Caco-2 (cell line): ENCODE measurements around the gene MYL7. TPM values are rescaled to one million over a fixed set of nuclear protein-coding genes. Genes with fewer than 3 reads are reported as not detected.

Experiments used
- BruUV-seq: library from RNA; stranded (reverse); fragments of 400-500 nt; replicated peaks from 2 replicates; lab custom pipeline; 2021; lab: Mats Ljungman, UMichigan
- CTCF ChIA-PET: fragments of 300-600 bp; sonication (Branson Sonifier 250); formaldehyde crosslinking; loops from one replicate; lab custom pipeline; 2022; ENCODE audit warnings: antibody characterized with exemption; lab: Charles Lee
- POLR2A ChIA-PET: fragments of 300-600 bp; sonication (Branson Sonifier 250); formaldehyde crosslinking; loops from one replicate; lab custom pipeline; 2022; ENCODE audit warnings: antibody characterized with exemption; lab: Charles Lee
- DNase-seq, 2 experiments: peaks; one replicate each; pipeline versions ENCODE4 v3.0.0 to v3.0.0-alpha.2; 2020 to 2022
- H3K27me3 ChIP-seq: replicated peaks from 2 replicates; pipeline ENCODE4 v1.6.0; 2011; ENCODE audit warnings: low read length; ENCODE audit not compliant: control insufficient read depth, insufficient read depth
- H3K36me3 ChIP-seq: 2 replicates; pipeline ENCODE4 v1.5.1; 2011; ENCODE audit warnings: low read length; ENCODE audit not compliant: control insufficient read depth, insufficient read depth
- H3K4me1 ChIP-seq: fragments of 250-450 bp; sonication (Bioruptor Pico); 2 replicates; pipeline ENCODE4 v1.5.1; 2020; ENCODE audit warnings: mild to moderate bottlenecking
- H3K4me3 ChIP-seq: 2 replicates; pipeline ENCODE4 v1.5.1; 2011; ENCODE audit warnings: low read depth, mild to moderate bottlenecking, control low read depth, low read length
- H3K9me3 ChIP-seq: fragments of 250-450 bp; sonication (Bioruptor Pico); 2 replicates; pipeline ENCODE4 v1.5.1; 2020; ENCODE audit warnings: mild to moderate bottlenecking, moderate library complexity
- H3K27ac Mint-ChIP-seq: one replicate; pipeline ENCODE4 v1.8.0; 2022; ENCODE audit warnings: mixed read lengths; ENCODE audit not compliant: unreplicated experiment
- H3K27me3 Mint-ChIP-seq: one replicate; pipeline ENCODE4 v1.8.0; 2022; ENCODE audit warnings: mixed read lengths; ENCODE audit not compliant: insufficient read depth, unreplicated experiment
- H3K36me3 Mint-ChIP-seq: one replicate; pipeline ENCODE4 v1.8.0; 2022; ENCODE audit warnings: mild to moderate bottlenecking, mixed read lengths; ENCODE audit not compliant: insufficient read depth, unreplicated experiment
- H3K4me1 Mint-ChIP-seq: one replicate; pipeline ENCODE4 v1.8.0; 2022; ENCODE audit warnings: low read depth, mixed read lengths; ENCODE audit not compliant: unreplicated experiment
- H3K4me3 Mint-ChIP-seq: one replicate; pipeline ENCODE4 v1.8.0; 2022; ENCODE audit warnings: mild to moderate bottlenecking, moderate library complexity, mixed read lengths; ENCODE audit not compliant: unreplicated experiment
- H3K9me3 Mint-ChIP-seq: one replicate; pipeline ENCODE4 v1.8.0; 2022; ENCODE audit warnings: mixed read lengths; ENCODE audit not compliant: unreplicated experiment
- intact Hi-C: fragments of 100-400 bp; cut with micrococcal nuclease; formaldehyde crosslinking; loops from one replicate; pipeline ENCODE4 v1.10.0; 2022; ENCODE audit not compliant: unreplicated experiment
- total RNA-seq: library from RNA; stranded (reverse); gene quantifications from 2 replicates; pipeline ENCODE4 v1.2.3, GENCODE V29; 2022
- TF ChIP-seq, protein P1 (sequence below), 2 experiments: fragments of 200-600 bp in 1 of 2; IDR thresholded peaks; 1 replicate in 1 of 2; 2 replicates in 1 of 2; pipeline versions ENCODE4 v1.5.1 to v1.8.0; 2011 to 2022; ENCODE audit warnings: antibody characterized with exemption in 1 of 2, control low read depth in 1 of 2, inconsistent platforms in 1 of 2, low read depth in 1 of 2, low read length in 1 of 2, mild to moderate bottlenecking in 1 of 2, moderate library complexity in 1 of 2; ENCODE audit not compliant: insufficient read depth in 1 of 2, severe bottlenecking in 1 of 2, unreplicated experiment in 1 of 2

MYL7 gene
- total RNA-seq, 1 experiment from 2014 or later: 16.2 TPM

DNA sequence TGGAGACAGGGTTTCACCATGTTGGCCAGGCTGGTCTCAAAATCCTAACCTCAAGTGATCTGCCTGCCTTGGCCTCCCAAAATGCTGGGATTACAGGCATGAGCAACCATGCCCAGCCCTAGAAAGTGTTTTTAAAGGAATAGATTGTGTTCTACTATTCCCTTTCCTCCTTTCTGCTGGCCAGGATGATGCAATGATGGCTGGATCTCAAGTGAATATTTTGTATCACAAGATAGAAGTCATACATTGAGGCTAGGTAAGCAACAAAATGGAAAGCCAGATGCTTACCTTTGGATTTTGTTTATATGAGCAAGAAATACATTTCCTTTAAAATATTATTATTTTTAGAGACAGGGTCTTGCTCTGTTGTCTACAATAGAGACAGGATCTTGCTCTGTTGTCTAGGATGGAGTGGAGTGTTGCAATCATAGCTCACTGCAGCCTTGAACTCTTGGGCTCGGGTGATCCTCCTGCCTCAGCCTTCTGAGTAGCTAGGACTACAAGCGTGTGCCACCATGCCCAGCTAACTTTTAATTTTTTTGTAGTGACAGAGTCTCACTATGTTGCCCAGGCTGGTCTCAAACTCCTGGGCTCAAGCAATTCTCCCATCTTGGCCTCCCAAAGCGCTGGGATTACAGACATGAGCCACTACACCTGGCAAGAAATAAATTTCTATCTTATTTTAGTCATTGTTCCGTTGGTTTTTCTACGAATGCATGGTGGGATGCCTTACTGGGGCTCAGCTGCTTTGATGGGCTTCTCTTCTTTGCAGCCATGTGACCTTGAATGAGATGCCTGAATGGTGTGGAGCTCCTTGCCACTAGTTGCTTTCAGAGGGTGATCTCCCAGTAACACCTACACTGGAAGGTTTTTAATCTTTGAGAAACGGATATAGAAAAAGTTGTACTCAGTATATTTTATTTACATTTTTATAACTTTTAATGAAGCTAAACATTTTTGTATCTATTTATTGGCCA lies 42.8 kb downstream of the MYL7 start:
- intact Hi-C loops: no loop called here
- DNase-seq: no peak
- Mint-ChIP-seq H3K9me3 (no peaks in the 10 kb centered on the region), H3K36me3 (no peaks in the 10 kb centered on the region), H3K27ac (no peak overlapping the region), H3K4me1 (peaks cover 7% of the 10 kb centered on the region), H3K27me3 (no peaks in the 10 kb centered on the region), H3K4me3 (no peak overlapping the region)
- no TSS peak for BruUV-seq
- POLR2A ChIA-PET: interaction anchor here (1.0 kb wide), 1 partner anchor 25 kb away, joined by 4 read pairs; no protein-coding TSS in a partner anchor
- CTCF ChIA-PET: no interaction called here
- TF ChIP-seq, protein P1, sequence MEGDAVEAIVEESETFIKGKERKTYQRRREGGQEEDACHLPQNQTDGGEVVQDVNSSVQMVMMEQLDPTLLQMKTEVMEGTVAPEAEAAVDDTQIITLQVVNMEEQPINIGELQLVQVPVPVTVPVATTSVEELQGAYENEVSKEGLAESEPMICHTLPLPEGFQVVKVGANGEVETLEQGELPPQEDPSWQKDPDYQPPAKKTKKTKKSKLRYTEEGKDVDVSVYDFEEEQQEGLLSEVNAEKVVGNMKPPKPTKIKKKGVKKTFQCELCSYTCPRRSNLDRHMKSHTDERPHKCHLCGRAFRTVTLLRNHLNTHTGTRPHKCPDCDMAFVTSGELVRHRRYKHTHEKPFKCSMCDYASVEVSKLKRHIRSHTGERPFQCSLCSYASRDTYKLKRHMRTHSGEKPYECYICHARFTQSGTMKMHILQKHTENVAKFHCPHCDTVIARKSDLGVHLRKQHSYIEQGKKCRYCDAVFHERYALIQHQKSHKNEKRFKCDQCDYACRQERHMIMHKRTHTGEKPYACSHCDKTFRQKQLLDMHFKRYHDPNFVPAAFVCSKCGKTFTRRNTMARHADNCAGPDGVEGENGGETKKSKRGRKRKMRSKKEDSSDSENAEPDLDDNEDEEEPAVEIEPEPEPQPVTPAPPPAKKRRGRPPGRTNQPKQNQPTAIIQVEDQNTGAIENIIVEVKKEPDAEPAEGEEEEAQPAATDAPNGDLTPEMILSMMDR (IDR thresholded peaks at IDR 0.05; ENCODE audit: insufficient read depth in 1 of 2, low read depth in 1 of 2, low read length in 1 of 2, severe bottlenecking in 1 of 2, unreplicated experiment in 1 of 2): no peak
- no peaks in the 10 kb centered on the region for H3K27me3 ChIP-seq
- H3K4me3 ChIP-seq: no peak overlapping the region
- no peaks in the 10 kb centered on the region for H3K9me3 ChIP-seq
- H3K4me1 ChIP-seq: no peaks in the 10 kb centered on the region; the same call in 1 of the 2 replicates
- no peaks in the 10 kb centered on the region for H3K36me3 ChIP-seq

DNA sequence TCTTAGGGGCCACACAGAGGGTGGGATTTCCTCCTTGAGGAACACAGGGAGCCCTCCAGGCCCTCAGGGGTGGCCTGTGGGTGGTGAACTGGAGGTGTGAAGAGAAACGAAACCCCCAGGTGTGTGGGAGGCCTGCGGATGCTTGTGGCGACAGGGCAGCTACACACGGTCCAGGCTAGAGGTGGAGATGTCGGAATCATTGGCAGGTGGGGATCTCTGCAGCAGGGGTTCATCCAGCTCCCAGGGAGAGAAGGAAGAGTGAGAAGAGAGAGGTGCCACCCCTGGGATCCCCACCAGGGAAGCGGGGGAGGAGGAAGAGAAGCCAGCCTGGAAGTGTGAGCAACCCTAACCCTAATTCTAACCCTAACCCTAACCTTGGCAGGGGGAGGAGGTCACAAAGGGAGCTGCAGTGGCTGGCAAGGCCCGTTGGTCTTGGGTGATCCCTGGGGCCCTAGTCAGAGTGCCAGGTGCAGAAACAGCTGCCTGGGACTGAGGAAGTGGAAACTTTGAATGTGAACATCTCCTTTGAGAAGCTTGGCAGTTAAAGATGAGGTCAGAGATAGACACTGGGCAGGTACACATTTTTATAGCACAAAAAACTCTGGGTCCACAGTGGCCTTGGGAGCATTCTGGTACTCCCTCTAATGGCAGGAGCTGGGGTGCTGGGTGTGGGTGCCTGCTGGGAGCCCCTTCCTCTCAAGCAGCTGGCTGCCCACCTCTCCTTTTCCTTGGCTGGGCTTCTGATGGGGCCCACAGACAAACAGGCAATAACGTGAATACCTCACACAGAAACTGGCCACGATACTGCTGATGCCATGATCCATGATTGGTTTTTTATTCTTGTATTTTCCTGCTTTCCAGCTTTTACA lies 43.8 kb downstream of the MYL7 start:
- Mint-ChIP-seq H3K4me3 (no peak overlapping the region), H3K27ac (no peak overlapping the region), H3K27me3 (no peaks in the 10 kb centered on the region), H3K9me3 (no peaks in the 10 kb centered on the region), H3K4me1 (peaks cover 7% of the 10 kb centered on the region), H3K36me3 (no peaks in the 10 kb centered on the region)
- Histone ChIP-seq H3K4me1 (no peaks in the 10 kb centered on the region; the same call in 1 of the 2 replicates), H3K4me3 (no peak overlapping the region), H3K27me3 (no peaks in the 10 kb centered on the region), H3K9me3 (no peaks in the 10 kb centered on the region), H3K36me3 (no peaks in the 10 kb centered on the region)
- TF ChIP-seq, protein P1 (IDR thresholded peaks at IDR 0.05; ENCODE audit: insufficient read depth in 1 of 2, low read depth in 1 of 2, low read length in 1 of 2, severe bottlenecking in 1 of 2, unreplicated experiment in 1 of 2): no peak
- intact Hi-C loops: no loop called here
- POLR2A ChIA-PET: interaction anchor here (1.0 kb wide), 1 partner anchor 26 kb away, joined by 4 read pairs; no protein-coding TSS in a partner anchor
- DNase-seq: no peak
- CTCF ChIA-PET: interaction anchor here (1.0 kb wide), 1 partner anchor 103 kb away, joined by 3 read pairs; the partner anchor contains the start of gene YKT6
- BruUV-seq: no TSS peak
